NB4 (cell line): ENCODE data around the gene GARIN5A.

Experiments
- DNase-seq: peaks from one replicate; pipeline ENCODE4 v3.0.0; 2010; ENCODE audit warnings: low read depth
- H3K4me3 ChIP-seq: one replicate; pipeline ENCODE4 v1.5.1; 2011; ENCODE audit warnings: mild to moderate bottlenecking, low read depth, low read length, moderate library complexity
- MYC ChIP-seq: IDR thresholded peaks from 2 replicates; pipeline ENCODE4 v1.6.1; 2011; ENCODE audit warnings: low read depth, low read length
- POLR2A ChIP-seq: IDR thresholded peaks from 2 replicates; pipeline ENCODE4 v1.6.1; 2011; ENCODE audit warnings: mild to moderate bottlenecking; ENCODE audit not compliant: insufficient read length; ENCODE audit errors: extremely low read depth
- TF ChIP-seq, protein P1 (sequence below): IDR thresholded peaks from one replicate; pipeline ENCODE4 v1.5.1; 2012; ENCODE audit warnings: low read depth, low read length
- TF ChIP-seq, protein P2 (sequence below): IDR thresholded peaks from 2 replicates; pipeline ENCODE4 v1.6.1; 2011; ENCODE audit warnings: low read depth, low read length

GARIN5A gene

DNA sequence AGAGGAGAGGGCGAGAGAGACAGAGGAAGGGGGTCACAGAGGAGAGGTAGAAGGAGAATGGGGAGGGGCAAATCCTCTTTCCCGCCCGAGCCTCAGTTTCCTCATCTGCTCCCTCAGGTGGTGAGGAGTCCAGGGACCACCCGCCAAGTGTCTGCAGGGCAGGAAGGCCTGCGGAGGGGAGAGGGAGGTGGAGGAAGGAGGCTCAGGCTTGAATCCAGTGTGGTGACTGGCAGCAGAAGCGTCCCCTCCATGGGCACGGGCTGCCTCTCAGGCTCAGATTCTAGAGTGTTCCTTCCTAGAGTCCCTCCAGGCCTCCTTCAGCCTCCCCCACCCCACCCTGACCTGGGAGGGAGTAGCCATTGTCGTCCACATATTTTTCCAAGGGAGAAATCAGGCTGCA is 16.5 kb upstream of the GARIN5A start:
- no peak for DNase-seq
- TF ChIP-seq MYC, result no peak
- TF ChIP-seq POLR2A, result no peak
- TF ChIP-seq, protein P1, sequence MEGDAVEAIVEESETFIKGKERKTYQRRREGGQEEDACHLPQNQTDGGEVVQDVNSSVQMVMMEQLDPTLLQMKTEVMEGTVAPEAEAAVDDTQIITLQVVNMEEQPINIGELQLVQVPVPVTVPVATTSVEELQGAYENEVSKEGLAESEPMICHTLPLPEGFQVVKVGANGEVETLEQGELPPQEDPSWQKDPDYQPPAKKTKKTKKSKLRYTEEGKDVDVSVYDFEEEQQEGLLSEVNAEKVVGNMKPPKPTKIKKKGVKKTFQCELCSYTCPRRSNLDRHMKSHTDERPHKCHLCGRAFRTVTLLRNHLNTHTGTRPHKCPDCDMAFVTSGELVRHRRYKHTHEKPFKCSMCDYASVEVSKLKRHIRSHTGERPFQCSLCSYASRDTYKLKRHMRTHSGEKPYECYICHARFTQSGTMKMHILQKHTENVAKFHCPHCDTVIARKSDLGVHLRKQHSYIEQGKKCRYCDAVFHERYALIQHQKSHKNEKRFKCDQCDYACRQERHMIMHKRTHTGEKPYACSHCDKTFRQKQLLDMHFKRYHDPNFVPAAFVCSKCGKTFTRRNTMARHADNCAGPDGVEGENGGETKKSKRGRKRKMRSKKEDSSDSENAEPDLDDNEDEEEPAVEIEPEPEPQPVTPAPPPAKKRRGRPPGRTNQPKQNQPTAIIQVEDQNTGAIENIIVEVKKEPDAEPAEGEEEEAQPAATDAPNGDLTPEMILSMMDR, result no peak
- TF ChIP-seq, protein P2, sequence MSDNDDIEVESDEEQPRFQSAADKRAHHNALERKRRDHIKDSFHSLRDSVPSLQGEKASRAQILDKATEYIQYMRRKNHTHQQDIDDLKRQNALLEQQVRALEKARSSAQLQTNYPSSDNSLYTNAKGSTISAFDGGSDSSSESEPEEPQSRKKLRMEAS, result no peak
- no peak overlapping the region for H3K4me3 ChIP-seq

DNA sequence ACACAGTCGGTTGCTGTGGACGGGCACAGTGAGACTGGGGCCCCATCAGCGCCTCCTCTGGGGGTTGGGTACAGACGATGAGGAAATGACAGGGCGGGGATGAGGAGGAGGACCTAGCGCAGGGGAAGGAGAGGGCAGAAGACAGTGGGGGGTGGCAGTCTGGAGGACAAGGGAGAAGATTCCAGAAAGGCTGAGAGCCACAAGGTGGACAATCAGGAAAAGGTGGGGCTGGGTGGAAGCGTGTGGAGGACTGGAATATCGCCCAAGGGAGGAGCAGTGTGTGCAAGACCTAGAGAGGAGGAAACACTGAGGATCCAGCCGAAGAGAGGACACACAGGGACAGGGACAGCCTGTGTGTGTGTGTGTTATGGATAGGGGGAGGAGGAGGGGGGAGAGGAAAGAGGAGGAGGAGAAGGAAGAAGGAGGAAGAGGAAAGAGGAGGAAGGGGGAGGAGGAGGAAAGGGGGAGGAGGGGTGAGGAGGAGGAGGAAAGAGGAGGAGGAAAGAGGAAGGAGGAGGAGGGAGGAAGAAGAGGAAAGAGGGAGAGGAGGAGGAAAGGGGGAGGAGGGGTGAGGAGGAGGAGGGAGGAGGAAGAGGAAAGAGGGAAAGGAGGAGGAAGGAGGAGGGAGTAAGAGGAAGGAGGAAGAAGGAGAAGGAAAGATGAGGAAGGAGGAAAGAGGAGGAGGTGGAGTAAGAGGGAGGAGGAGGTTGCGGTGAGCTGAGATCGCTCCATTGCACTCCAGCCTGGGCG is 15.8 kb upstream of the GARIN5A start:
- TF ChIP-seq MYC (no peak), POLR2A (no peak)
- TF ChIP-seq, protein P1, result no peak
- TF ChIP-seq, protein P2, result no peak
- H3K4me3 ChIP-seq, result no peak overlapping the region
- peak; percentile 46 for DNase-seq

DNA sequence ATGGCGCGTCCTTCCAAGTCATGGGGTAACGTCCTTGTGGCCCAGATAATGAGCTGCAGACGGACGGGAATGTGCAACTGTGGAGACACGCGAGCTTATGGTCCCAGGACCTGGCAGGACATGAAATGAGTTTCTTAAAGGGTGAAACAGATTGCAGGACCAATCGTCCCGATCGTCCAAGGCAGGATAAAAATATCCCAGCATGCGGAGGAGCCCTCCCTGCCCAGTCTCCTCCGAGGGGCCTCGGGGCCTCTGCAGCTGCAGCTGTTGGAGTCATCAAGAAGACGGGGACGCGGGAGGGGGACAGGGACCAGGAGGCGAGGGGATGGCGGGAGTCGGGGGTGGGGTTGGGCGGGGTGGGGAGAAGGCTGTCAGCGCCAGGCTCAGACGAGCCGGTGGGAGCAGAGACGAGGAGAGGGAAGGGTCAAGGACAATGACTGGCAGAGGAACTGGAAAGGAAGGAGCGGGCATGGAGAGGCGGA is 14.4 kb upstream of the GARIN5A start:
- no peak for DNase-seq
- no peak overlapping the region for H3K4me3 ChIP-seq
- TF ChIP-seq POLR2A (no peak), MYC (no peak)
- TF ChIP-seq, protein P1, result no peak
- TF ChIP-seq, protein P2, result no peak

DNA sequence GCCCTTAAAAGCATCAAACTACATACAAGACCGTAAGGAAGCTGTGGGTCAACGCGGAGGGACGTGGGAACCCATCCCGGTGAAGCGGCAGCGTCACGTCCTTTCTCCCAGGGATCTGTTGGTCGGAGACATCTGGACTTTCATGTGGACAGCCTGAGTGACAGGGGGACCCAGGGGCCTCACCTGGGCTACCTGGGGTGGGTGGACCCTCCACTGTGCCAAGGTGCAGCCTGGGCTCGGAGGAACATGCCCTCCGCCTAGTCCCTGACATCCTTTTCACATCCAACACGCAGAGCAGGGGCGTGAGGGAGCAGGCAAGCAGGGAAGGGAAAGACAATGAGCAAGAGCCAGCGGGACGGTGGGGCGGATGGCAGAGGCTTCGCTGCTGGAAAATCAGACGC is 13.8 kb upstream of the GARIN5A start:
- no peak overlapping the region for H3K4me3 ChIP-seq
- TF ChIP-seq, protein P2, result no peak
- TF ChIP-seq MYC, result no peak
- no peak for DNase-seq

DNA sequence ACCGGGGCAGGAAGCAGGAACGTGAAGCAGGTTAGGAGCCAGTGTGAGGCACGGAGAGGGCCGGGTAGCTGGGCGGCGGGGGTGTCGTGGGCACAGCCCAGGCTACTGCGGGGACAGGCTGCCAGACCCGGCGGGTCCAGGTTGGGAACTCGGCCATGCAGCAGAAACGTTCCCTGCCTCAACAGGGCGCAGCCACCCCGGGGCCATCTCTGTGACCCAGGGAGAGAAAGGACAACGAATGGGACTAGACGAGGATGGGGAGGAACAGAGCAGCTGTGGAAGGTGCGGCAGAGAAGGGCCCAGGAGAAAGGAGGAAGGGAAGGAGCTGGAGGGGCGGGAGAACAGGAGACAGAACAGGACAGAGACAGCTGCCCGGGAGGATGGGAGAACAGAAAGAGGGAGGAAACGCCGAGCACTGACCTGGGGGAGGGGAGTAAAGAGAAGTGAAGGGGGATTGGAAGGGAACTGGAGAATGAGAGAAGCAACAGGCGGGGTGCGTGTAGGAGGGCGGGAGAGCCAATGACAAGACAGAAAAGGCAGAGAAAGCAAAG is 12.9 kb upstream of the GARIN5A start:
- H3K4me3 ChIP-seq, result no peak overlapping the region
- no peak for DNase-seq
- TF ChIP-seq, protein P2, result no peak
- TF ChIP-seq, protein P1, result no peak
- TF ChIP-seq MYC (no peak), POLR2A (no peak)

DNA sequence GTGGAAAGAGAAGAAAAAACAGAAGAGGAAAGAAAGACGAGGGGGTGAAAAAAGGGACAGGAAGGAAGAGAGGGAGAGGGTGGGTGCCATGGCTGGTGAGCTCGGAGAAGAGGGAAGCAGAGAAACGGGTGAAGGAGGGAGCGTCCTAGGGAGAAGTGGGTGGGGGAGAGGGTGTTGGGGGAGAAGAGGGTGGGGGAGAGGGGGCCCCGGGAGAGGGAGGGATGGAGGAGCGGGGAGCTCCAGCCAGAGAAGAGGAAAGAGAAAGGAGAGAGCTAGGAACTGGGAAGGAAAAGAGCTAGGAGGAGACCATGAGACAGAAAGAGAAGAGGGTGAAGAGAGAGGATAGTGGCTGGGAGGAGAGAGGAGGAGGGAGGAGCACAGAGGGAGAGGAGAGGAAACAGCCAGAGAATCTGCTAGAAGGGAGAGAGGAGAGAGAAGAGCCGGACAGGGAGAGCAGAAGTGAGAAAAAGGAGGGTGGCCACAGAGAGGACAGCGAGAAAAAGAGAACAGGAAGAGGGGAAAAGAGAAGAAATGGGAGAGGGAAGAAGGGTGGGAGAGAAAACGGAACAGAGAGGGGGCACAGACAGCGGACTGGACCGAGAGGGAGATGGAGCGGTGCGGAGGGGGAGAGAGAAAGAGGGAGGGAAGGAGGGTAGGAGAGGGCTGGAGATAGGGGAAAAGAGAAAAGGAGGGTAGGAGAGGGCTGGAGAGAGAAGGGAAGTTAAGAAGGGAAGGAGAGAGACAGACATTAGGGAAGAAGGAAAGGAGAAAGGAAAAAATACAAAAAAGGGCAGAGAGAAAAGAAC is 11.9 kb upstream of the GARIN5A start:
- TF ChIP-seq, protein P1, result no peak
- TF ChIP-seq POLR2A (no peak), MYC (no peak)
- TF ChIP-seq, protein P2, result no peak
- no peak overlapping the region for H3K4me3 ChIP-seq
- no peak for DNase-seq
